DMS114 treated with DMSO at 0.1 percent for 48 hours (cell line): ENCODE measurements around the gene RASD1.

ENCODE experiments used
- DNase-seq: peaks from one replicate; lab custom pipeline; 2025; ENCODE audit not compliant: unreplicated experiment; lab: John Stamatoyannopoulos, UW

The RASD1 gene

DNA sequence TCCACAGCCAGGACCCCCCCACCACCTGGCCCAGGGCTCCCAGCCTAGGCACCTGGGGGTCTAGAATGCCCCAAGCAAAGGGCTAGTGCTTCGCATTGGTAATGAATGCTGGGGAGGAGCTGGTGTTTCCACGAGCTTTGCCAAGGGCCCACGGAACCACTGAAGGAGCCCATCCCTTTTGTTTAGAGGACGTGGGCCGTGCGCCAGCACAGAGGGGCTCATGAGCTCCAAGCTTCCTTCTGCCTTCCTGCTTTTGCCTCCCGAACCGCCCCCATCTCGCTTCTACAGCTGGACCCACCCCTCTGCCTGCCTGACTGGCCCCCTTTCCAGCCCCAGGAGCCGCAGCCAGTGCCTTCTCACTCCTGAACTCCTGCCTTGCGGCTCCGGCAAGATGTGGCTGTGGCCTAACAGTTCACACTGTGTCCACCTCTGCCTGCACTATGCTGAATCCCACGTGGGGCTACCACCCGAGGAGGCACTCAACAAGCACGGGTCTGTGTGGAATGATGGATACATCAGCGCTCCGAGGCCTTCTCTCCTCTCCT lies 31.8 kb upstream of the RASD1 start:
- DNase-seq, result no peak

DNA sequence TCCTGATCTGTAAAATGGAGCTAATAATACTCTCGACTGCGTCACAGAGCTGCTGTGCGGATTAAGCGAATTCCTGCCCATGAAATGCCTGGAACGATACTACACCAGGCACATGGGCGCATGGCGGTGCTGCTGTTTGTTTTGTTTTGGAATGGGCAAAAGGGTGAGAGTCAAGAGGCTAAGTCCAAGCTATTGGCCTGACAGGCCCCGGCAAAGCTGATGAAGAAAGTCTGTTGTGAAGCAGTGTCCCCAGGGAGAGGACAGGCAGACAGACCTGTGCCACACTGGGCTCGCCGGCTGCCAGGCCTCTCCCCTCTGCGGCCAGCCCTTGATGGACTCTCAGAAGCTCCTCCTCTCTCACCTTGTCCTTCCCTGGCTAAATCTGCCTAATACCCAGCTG lies 31.3 kb upstream of the RASD1 start:
- DNase-seq, result no peak

DNA sequence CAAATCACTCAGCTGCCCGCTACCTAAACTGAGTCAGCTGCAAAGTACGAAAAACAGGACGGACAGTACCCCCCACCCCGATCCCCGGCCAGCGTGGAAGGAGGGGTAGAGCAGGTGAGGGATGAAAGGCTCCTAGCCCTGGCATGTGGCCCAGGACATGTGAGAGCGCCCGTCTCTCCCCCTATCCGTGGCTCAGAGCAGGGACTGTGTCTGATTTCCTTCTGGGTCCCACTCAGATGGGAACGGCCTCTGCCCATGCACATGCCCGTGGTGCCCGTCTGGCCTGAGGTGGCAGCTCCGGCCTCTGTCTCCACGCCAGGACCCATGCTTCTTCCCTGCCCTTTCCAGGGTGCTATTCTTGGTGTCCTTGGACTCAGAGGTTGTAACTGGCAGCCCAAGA lies 30.2 kb upstream of the RASD1 start:
- no peak for DNase-seq

DNA sequence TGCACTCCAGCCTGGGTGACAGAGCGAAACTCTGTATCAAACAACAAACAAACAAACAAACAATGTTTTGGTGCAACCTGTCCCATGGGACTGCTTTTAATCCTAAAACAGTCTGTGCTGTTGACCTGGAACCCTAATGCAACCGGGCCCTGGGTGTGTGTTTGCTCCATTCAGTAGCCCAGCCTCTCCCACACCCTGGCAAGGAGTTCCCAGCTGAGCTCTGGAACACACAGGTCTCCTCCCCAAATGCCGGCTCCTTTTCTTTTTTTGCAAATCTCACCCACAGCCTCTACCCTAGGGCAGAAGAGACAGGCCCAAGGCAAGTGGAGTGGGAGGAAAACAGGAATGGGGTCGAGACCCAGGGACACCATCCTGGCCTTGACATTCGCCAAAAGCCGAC lies 29.8 kb upstream of the RASD1 start:
- DNase-seq, result no peak

DNA sequence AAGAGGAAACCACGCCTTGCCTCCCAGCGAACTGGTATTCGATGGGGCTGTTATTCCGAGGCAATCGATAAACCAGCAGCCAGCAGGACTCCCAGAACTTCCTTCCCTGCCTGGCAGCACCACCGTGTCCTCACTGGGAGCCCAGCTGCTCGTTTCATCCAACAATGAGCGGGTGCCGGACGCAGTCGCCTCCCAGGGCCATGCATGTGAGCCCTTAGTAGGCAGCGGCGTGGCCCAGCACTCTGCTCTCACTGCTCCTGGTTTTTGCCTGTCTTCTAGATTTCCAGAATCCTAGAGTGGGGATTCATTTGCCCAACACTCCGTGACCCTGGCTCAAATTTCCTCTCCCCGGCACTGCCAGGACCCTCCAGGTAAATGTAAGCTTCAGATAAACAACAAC lies 29.1 kb upstream of the RASD1 start:
- DNase-seq, result no peak

DNA sequence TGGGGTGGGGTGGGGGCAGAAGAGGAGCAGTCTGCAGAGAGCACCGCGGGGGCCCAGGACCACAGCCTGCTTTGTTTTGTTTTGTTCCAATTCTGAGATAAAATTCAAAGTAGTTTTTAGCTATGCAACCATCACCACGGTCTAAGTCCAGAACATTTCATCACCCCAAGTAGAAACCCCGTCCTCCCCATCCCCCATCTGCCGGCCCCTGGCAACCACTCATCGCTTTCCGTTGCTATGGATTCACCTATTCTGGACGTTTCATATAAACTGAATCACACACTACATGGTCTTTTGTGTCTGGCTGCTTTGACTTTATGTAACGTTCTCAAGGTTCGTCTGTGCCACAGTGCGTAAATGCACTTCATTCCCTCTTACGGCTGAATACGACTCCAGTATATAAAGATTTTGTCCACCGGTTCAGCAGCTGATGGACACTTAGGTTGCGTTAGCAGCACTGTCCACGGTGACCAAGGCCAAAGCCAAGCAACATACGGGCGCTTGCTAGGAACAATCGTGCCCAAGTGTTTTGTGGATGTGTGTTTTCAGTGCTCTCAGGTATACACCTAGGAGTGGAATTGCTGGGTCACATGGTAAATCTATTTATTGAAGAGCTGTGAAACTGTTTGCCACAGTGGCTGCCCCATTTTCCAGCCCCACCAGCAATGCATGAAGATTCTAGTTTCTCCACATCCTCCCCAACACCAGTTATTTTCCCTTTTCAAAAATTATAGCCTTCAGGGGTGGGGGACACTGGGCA lies 27.7 kb upstream of the RASD1 start:
- DNase-seq, result no peak

DNA sequence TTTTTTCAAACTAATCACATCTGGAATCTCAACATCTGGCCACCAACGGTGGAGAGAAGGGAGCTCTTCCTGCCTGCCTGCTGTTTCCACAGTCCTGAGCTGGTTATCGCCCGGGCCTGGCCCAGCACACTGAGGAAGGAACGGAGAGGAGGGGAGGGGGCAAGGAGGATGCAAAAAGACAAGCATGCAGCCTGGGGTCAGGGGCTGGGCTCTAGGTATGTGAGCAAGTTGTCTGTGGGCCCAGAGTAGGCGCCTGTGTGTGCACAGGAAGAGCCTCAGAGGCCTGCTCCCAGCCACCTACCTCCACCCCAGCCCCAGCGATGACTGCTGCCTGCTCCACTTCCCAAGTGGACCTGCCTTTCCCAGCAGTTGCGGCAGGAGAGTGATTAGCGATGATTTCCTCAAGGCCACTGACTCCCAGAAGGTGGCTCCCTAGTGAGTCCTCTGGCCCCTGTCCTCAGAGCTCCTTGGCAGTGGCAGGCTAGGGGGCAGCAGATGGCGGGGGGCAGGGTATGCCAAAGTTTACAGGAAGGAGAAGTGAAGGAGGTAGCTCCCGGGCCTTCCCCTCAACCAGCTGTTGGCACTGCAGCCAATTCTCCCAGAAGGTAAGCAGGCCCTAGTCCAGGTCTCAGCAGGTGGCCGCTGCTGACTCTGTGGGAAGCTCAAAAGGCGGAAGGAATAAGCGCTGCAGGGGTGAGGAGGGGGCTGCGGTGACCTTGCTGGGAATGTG lies 27.0 kb upstream of the RASD1 start:
- no peak for DNase-seq

DNA sequence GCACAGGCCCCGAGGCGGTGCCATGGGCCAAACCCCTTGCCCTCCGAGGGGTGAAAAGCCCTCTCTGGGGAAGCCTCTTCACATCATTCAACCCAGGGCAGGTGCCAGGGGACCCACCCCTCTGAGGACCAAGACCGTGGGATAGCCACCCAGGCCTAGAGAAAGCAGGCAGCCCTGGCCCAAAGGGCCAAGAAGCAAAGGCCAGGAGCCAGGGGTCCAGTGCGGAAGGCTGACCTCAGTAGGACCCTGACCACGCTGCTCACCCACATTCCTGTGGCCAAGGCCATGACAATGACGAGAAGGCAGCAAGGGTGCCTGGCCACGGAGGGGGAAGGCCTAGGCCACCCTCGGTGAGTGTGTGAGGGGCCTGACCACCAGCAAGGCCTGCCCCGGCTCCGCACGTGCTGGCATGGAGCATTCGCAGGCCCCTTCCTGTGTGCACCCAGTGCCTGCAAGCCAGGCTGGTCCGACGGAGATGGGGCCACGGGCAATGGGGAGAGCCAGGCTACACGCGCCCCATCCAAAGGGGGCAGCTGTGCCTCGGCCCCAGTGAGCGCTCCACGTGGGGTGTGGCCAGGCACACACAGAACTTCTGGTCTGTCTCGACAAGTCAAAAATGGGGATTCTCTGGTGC lies 24.5 kb upstream of the RASD1 start:
- DNase-seq, result no peak

DNA sequence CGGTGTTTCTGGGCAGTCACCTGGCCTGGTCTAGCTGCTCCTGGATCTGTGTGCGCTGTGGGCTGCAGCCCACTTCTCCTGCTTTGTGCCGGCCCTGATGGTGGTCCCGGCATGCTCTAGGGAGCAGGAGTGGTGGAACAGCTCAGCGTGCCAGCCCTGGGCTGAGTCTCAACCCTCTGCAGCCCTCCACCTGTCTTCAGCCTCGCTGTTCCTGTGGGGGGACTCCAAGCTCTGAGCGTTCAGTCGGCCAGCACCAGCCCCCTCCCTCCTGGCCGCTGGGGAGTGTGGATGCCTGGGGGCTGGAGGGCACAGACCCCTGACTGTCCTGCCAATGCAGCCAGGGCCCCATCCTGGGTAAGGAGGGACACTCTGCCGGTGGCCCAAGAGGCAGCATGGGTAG lies 23.7 kb upstream of the RASD1 start:
- DNase-seq, result no peak

DNA sequence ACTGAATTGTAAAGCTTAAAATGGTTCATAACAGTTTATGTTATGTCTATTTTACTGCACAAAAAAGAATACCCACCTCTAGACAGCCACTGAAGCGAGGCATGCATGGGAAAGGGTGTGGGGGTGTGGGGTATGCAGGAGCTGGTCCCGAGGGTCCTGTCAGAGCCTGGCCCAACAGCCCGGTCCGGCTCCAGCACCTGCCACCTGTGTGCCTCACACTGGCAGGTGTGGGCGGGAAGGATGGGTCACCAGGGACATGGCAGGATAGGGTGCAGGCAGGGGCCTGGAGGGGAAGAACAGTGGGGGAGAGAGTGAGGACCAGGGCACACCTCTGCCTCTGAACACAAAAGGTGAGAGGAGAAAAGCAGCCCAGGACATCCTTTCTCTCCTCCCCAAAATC lies 22.8 kb upstream of the RASD1 start:
- DNase-seq, result no peak

DNA sequence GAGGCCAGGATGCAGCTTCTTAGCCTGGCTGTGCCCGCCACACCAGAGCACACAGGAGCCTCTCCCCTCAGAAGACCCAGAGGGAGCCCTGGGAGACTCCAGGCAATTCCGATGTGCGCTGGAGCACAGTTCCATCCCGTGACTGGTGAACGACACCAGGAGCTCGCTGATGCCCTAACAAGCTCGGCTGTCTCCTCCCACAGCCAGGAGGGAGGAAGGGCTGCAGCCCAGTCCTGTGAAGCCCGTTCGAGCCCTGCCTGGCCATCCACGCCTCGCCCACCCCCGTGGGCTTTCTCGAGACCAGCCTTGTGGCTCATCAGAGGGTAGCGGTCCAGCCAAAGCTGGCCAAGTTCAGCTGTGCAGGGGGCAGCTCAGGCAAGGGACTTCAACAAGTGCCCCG lies 21.8 kb upstream of the RASD1 start:
- no peak for DNase-seq

DNA sequence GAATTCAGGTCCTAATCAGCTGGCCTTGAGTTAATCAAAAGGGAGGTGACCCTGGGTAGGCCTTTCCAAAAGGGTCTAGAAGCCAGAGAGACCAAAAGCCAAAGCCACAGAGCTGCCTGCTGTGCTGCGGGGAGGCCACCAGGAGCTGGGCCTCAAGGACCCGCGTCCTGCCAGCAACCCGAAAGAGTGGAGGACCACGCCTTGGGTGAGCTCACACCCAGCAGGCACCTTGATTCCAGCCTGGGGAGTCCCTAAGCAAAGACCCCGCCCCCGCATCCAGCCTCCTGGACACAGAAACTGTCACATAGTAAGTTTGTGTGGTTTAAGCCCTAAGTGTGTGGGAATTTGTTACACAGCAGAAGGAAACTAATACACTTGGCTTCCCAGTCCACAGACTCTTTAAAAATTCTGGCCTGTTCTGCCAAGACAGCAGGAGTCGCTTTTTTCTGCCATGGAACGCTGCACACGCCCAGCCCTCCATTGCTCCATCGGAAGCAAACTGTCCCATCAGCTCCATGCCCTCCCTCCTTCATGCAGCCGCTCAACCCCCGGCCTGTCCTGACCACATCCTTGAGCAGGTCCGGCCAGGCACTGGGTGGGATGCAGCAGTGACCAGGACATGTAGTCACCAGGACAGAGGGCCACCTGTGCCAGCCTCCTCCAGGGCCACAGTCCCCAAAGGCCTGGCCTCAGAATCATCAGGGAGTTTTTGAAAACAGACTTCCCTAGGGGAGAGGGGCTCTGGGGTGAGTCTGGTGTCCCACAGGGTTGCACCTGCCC lies 20.9 kb upstream of the RASD1 start:
- no peak for DNase-seq

DNA sequence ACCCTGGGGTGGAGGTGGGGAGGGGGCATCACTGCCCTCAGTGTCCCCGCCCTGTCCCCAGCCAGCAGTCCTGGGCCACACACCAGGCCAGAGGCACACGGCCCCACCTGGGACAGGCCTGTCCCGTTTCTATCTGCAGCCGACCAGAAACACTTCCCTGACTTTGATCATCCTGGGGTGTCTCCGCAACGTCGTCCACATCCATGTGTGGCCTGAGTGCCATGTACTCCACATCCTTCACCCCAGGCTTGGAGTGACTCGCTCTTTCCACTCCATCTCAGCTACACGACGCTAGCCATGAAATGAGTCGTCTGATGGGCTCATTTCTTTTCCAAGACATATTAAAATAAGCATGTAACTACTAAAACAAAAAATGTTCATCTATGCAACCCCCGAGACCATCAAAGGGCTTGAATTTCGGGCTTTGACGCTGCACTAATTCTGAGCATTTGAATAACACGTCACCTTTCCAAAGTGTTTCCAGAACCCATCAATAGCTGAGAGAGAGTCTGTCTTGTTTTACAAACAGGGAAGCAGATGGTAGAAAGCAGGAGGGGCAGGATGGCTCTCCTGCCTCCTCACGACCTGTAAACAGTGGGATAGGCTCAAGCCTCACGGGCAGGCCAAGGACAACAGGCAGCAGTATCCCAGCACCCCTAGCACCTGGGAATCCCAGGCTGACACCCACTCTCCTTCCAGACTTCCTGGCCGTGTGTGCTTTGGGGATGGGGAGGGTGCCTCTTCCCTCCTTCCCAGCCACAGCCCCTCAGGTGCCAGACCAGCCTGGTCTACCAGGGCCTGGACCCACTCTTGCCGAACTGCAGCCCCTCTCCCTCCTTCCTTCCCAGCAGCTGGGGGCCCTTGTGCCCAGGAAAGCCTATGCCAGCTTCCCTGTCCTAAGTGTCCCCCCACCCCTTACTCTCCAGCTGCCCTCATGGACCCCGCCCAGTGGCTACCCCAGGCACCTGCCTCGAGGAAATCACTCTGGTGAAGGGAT lies 20.0 kb upstream of the RASD1 start:
- no peak for DNase-seq

DNA sequence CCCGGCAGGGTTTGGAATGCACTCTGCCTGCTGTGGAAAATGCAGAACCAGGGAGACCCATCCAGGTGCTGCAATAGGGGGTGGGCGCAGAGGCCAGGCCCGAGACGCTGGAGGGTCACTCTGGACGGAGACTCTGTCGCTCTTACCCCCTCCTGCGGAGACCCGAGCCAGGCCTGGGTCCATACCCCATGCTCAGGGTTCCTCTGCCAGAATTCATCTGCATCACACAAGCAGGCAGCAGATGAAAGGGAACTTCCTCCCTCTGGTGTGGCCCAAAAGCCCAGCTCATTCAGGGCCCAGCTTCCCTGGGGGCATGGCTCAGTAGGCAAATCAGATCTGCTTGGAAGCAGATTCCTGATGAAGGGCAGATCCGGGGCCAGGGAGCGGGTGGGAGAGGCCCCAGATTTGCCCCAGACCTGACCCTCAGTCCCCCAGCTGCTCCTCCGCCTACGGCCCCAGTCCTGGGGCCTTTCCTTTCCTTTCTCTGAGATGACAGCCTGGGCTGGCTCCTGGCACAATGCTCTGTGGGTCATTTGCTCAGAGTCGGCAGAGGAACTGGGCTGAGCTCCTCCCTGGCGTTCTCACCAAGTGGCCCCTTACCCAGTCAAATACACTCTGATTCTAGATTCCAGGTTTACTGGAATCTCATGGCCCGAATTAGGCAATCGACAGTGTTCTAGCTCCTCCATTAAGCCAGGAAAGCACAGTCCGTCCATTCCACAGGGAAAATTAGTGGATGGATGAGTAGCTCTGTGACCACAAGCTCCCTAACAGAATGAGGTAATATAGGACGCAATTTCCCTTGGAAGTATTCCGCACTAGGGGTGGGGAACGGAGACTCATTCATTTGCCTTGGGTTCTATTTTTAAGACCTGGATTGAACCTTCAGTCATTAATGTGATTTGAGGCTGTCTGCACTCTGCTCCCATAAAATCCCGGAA lies 19.1 kb upstream of the RASD1 start:
- no peak for DNase-seq

DNA sequence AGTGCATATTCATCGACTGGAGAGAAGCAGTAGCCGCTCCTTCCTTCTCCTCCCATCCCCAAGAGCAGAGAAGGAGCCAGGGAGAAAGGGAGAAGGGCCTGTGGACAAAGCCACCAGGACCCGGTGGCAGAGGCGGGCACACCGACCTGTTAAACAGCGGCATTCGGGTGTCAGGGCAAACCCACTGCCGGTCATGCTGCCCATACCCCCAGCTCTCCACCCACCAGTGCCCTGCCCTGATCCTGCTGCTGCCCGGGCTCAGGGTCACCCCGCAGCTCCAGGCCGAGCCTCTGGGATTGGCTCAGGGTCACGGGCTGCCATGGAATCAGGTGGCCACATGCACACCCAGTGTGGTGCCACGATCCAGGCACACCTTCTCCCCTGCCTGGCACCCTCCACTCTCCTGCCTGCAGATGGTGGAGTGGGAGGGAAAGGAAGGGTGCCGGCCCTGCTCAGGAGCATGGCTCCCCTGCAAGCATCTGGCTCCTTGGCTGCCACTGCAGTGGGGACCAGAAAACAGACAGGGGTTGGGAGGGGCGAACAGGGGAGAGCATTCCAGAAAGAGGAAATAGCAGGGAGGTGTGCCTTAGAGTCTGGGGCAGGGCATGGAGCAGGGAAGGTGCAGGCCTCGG lies 18.3 kb upstream of the RASD1 start:
- no peak for DNase-seq

DNA sequence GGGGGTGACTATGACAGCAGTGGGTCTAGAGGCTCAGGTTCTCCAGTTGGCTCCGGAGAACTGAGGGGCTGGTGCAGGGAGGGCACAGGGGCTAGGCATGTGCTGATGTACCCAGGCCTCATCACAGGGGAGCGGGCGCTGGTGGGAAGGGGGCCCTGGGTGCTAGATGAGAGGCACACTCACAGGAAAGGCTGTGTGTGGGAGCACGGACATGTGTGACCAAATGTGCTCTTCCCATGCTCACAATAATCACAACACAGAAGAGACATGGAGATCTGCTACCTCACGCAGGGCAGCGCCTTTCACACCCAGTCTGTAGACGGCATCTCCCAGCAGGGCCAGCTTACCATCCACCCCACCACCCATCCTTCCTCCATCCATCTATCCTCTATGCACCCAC lies 17.4 kb upstream of the RASD1 start:
- DNase-seq, result no peak

DNA sequence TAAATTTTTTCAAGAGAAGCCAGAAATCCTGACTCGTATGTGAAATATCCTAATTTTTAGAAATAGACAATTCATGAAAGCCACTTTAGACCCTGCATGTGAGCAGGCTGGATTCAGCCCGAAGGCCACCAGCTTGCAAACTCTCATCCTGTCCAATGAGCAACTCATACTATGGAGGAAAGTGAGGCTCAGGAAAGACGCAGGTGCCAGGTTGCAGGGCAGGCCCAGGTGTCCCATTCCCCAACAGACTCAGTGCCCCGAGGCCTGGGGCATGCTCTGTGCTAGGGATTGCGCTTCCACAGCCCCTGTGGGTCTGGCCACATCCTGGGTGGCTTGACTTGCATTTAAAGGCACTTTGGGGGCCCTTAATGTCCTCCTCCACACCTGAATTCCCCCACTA lies 16.7 kb upstream of the RASD1 start:
- DNase-seq, result no peak
